NCI-H2227 treated with DMSO at 0.1 percent for 48 hours (cell line): ENCODE results near the gene MMD2.

ENCODE experiments used
- DNase-seq: peaks from one replicate; lab custom pipeline; 2025; lab: John Stamatoyannopoulos, UW

The MMD2 gene

DNA sequence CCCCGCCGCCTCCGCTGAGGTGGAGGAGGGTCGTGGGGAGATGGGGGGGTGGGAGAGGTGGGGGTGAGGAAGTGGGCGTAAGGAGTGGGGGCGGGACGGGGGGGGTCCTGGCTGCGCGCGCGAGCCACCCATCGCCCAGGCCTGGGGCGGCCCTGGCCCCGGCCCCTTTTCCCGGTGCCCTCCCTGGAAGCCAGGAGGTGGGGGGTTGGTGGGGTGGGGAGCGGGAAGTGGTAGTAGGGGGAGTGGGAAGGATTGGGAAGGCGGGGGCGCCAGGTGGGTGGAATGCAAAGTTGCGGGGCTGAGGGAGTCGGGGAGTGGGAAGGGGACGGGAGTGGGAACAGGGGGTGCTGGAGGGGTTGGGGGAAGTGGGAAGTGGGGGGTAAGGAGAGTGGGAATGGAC is 319 bp upstream of the MMD2 start:
- no peak for DNase-seq

DNA sequence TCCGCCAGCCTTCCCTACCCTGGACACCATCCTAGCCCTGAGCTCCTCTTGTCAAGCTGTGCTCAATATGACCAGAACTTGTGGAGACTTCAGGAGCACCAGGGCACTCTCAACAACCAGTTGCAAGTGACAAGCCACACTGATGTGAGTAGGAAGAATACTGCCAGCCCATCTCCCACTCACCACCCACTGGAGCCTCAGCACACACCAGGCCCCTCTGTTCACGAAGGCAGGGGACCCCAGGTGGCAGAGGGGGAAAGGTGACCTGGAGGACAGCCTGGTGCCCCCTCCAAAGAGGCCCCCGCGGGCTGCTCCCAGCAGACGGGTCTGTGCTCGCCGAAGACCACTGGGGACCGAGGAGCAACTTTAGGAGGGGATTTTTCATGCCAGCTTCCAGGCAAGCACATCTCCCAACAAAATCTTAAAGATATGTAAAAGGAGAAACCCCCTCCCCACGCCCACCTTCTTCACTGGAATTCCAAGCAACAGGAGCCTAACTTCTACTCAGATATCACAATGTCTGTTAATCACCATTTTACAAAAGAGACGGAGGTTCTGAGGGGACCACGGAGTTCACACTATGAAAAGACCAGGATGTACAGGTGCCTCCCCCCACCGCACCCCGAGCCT is 1.0 kb downstream of the MMD2 start:
- DNase-seq: no peak

- no peak for DNase-seq
These were observed 6.9 kb downstream of the MMD2 start for GRCh38 chr7:4951903-4952636.

GRCh38 chr7:4951304-4951703 is 7.7 kb downstream of the MMD2 start:
- no peak for DNase-seq

DNA sequence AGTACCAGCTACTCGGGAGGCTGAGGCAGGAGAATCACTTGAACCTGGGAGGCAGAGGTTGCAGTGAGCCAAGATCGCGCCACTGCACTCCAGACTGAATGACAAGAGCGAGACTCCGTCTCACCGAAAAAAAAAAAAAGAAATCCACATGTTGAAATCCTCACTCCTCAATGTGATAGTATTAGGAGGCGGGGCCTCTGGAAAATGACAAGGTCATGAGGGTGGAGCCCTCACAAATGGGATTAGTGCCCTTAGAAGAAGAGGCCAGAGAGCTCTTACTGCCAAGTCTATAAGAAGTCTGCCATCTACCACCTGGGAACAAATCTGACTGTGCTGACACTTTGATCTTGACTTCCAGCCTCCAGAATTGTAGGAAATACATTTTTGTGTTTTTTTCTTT is 10.6 kb downstream of the MMD2 start:
- DNase-seq: no peak

DNA sequence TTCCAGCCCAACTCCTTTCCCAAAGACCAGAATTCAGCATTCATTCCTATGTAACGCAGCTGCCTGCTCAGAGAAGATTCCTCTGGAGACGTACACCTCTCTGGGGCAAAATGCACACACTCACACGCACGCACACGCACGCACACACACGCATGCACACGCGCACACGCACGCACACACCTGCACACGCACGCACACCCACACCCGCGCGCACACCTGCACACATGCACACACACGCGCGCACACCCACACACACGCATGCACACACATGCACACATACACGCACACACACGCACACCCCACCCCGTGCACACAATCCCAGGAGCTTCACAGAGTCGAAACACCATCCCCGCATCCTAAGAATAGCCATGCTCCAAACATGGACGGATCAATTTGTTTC is 13.0 kb downstream of the MMD2 start:
- DNase-seq: no peak

- no peak for DNase-seq
These were observed 14.0 kb downstream of the MMD2 start for GRCh38 chr7:4944939-4945338.

GRCh38 chr7:4943297-4943696 is 15.7 kb downstream of the MMD2 start:
- DNase-seq: no peak

- no peak for DNase-seq
These were observed 18.8 kb downstream of the MMD2 start for GRCh38 chr7:4939971-4940728.

GRCh38 chr7:4937411-4937810 is 21.6 kb downstream of the MMD2 start:
- no peak for DNase-seq

- no peak for DNase-seq
These were observed 24.5 kb downstream of the MMD2 start for GRCh38 chr7:4934419-4935025.

- DNase-seq: no peak
These were observed 27.0 kb downstream of the MMD2 start for GRCh38 chr7:4931943-4932342.

- no peak for DNase-seq
These were observed 30.0 kb downstream of the MMD2 start for GRCh38 chr7:4929005-4929404.

- DNase-seq: no peak
These were observed 30.5 kb downstream of the MMD2 start for GRCh38 chr7:4928445-4928844.

DNA sequence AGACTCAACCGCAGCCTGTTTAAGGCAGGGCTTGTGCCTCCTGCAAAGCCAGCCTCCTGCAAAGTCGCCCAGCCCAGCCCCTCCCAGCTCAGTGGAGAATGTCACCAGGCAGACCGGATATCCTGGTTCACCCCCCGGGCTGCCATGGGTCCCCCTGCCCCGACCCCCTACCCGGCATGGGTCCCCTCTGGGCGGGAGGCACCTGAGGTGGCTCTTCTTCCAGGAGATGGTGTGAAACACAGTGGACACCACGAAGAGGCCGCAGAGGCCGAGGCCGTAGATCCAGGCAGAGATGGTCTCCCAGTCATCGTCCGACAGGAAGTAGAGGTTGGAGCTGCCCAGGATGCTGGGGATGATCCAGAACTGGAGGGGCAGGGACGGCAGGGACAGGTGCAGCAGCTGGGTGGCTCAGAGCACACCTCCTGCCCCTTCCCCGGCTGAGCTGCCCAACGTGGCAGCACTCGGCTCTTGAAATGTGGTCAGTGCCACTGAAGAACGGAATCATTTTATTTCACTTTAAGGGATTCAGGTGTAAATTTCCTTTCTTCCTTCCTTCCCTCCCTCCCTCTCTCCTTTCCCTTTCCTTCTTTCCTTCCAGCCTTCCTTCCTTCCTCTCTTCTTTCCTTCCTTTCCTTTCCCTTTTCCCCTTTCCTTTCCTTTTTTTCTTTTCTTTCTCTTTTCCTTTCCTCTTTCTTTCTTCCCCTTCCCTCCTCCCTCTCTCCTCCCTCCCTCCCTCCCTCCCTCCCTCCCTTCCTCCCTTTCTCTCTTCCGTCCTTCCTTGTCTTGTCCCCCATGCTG is 38.8 kb downstream of the MMD2 start:
- no peak for DNase-seq

DNA sequence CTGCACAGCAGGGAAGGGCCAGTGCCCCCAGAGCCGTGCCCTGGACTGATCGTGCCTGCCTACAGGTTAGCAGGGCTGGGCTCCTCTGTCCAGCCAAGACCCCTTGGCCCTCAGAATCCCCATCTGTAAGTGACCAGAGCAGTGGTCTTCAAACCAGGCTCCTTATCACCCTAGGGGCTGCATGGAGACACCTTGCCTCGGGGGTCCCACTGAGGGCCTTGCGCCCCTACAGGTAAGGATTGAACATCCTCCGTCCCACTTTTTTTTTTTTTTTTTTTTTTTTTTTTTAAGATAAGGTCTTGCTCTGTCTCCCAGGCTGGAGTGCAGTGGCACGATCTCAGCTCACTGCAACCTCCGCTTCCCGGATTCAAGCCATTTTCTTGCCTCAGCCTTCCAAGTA is 42.9 kb downstream of the MMD2 start:
- DNase-seq: no peak

DNA sequence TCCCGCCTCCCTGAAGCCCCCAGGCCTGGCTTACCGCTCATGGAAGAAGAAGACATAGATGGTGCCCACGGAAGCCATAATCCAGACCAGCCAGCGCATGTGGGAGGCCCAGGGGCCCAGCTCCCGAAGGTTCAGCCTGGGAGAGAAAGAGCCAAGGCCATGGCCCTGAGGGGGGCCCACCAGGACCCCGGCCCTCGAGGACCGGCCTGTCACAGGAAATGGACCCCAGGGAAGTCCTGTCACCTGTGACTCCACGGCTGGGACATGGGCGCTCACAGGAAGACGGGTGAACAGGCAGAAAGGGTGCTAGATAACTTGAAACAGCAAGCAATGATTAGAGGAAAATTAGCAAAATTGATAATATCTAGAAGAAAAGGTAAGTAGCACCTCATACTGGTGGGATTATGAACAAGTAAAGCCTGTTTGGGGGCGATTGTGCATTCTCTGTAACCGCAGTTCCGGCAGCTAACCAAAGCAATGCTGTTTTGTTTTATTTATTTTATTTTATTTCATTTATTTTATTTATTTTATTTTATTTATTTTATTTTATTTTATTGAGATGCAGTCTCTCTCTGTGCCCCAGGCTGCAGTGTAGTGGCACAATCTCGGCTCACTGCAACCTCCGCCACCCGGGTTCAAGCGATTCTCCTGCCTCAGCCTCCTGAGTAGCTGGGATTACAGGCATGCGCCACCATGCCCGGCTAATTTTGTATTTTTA is 47.7 kb downstream of the MMD2 start:
- DNase-seq: no peak

DNA sequence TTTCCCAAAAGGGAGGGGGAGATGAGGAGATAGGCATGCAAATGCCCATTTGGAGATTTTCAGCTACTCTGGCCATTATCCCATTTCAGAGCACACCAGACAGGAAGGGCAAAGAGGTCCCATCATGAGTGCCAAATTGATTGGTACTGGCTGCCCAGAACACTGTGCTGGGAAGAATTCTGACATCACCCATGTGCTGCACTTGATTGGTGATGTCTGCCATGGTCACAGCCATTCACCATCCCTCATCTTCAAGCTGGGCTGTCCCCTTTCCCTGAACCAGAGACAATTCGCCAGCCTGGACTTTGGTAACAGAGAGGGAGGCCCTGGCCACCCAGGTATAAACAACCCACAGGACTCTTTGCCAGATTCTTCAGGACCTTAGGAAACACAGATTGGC is 52.3 kb downstream of the MMD2 start:
- DNase-seq: no peak

DNA sequence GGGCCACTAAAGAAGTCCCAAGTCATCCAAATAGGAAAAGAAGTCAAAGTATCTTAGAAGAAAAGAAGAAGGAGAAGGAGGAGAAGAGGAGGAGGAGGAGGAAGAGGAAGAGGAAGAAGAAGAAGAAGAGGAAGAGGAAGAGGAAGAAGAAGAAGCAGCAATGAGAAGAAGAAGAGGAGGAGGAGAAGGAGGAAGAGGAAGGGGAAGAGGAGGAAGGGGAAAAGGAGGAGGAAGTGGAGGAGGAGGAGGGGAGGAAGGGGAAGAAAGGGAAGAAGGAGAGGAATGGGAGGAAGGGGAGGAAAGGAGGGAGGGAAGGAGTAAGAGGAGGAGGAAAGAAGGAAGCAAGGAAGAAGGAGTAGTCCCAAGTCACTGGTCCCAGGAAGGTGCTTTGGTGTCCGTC is 53.8 kb downstream of the MMD2 start:
- no peak for DNase-seq

- DNase-seq: no peak
These were observed 54.6 kb downstream of the MMD2 start for GRCh38 chr7:4904346-4904745.

- no peak for DNase-seq
These were observed 63.2 kb downstream of the MMD2 start for GRCh38 chr7:4895766-4896165.
